B cell (primary cell): ENCODE data around the gene TYROBP. TPM values are rescaled to one million over a fixed set of nuclear protein-coding genes. Genes with fewer than 3 reads are reported as not detected.

Experiments used
- ATAC-seq: fragments of 200-7000 bp; cut with Tn5 transposase; one replicate; pipeline ENCODE4 v1.10.0; 2021; ENCODE audit warnings: low read depth, mild to moderate bottlenecking, moderate number of reproducible peaks, moderate library complexity
- CTCF ChIA-PET: fragments of 350-600 bp; sonication (Branson Sonifier 250); formaldehyde crosslinking; loops from one replicate; lab custom pipeline; 2021; ENCODE audit warnings: antibody characterized with exemption, inconsistent platforms; lab: Charles Lee
- POLR2A ChIA-PET: fragments of 350-600 bp; sonication (Branson Sonifier 250); formaldehyde crosslinking; loops from one replicate; lab custom pipeline; 2021; ENCODE audit warnings: antibody characterized with exemption; lab: Charles Lee
- DNase-seq: peaks from one replicate; pipeline ENCODE4 v3.0.0; 2013
- H2AFZ ChIP-seq: 2 replicates; pipeline ENCODE4 v1.6.1; 2012; ENCODE audit warnings: mild to moderate bottlenecking, low read depth, low read length; ENCODE audit not compliant: insufficient read depth, poor library complexity, severe bottlenecking
- H3K27ac ChIP-seq, 2 donors: 1 replicate in 1 of 2; 2 replicates in 1 of 2; pipeline ENCODE4 v1.5.1; 2012 to 2013; ENCODE audit warnings: low read length in 2 of 2, mild to moderate bottlenecking in 2 of 2, moderate library complexity in 1 of 2
- H3K27me3 ChIP-seq, 4 experiments: fragments of 200-600 bp in 1 of 4; sonication (generic) in 1 of 4; replicated peaks in 1 of 4; 1 replicate in 2 of 4; 2 replicates in 2 of 4; pipeline versions ENCODE4 v1.6.1 to v1.7.0; 2013 to 2016; ENCODE audit warnings: low read length in 3 of 4, mild to moderate bottlenecking in 2 of 4, mixed read lengths in 1 of 4, moderate library complexity in 1 of 4; ENCODE audit not compliant: insufficient read depth in 4 of 4, control insufficient read depth in 3 of 4; ENCODE audit errors: control extremely low read depth in 1 of 4
- H3K36me3 ChIP-seq, 2 experiments: replicated peaks in 1 of 2; 1 replicate in 1 of 2; 2 replicates in 1 of 2; pipeline versions ENCODE4 v1.6.1 to v1.7.1; 2013; ENCODE audit warnings: low read length in 1 of 2; ENCODE audit not compliant: insufficient read depth in 2 of 2, control insufficient read depth in 1 of 2; ENCODE audit errors: control extremely low read depth in 1 of 2, extremely low read depth in 1 of 2
- H3K4me1 ChIP-seq, 2 donors: fragments of 200-600 bp in 1 of 2; sonication (generic) in 1 of 2; 1 replicate in 1 of 2; 2 replicates in 1 of 2; pipeline versions ENCODE4 v1.5.1 to v1.6.1; 2013 to 2017; ENCODE audit warnings: low read length in 2 of 2; ENCODE audit not compliant: control insufficient read depth in 2 of 2, insufficient read depth in 2 of 2
- H3K4me2 ChIP-seq: replicated peaks from 2 replicates; pipeline ENCODE3; 2012; ENCODE audit warnings: mild to moderate bottlenecking, low read depth, low read length; ENCODE audit not compliant: poor library complexity, severe bottlenecking
- H3K4me3 ChIP-seq, 5 experiments: fragments of 200-600 bp in 1 of 5; sonication (generic) in 1 of 5; 1 replicate in 3 of 5; 2 replicates in 2 of 5; pipeline versions ENCODE4 v1.5.1 to v1.7.0; 2011 to 2016; ENCODE audit warnings: low read length in 4 of 5, mild to moderate bottlenecking in 4 of 5, low read depth in 2 of 5, control low read depth in 1 of 5, moderate library complexity in 1 of 5; ENCODE audit not compliant: insufficient read depth in 1 of 5; ENCODE audit errors: control extremely low read depth in 1 of 5, extremely low read depth in 1 of 5
- H3K79me2 ChIP-seq: fragments of 200-600 bp; sonication (generic); one replicate; pipeline ENCODE4 v1.6.0; 2016; ENCODE audit warnings: low read length; ENCODE audit not compliant: control insufficient read depth, insufficient read depth
- H3K9ac ChIP-seq: fragments of 200-600 bp; sonication (generic); 2 replicates; pipeline ENCODE4 v1.6.1; 2017; ENCODE audit warnings: mild to moderate bottlenecking, low read length, moderate library complexity
- H3K9me3 ChIP-seq, 3 donors: one replicate each; pipeline versions ENCODE4 v1.6.1 to v1.7.1; 2013; ENCODE audit warnings: low read length in 2 of 3; ENCODE audit not compliant: control insufficient read depth in 2 of 3, insufficient read depth in 1 of 3; ENCODE audit errors: control extremely low read depth in 1 of 3
- H4K20me1 ChIP-seq: 2 replicates; pipeline ENCODE4 v1.6.0; 2012; ENCODE audit warnings: mild to moderate bottlenecking, low read length; ENCODE audit not compliant: insufficient read depth, control insufficient read depth, poor library complexity, severe bottlenecking
- H3K27ac Mint-ChIP-seq: one replicate; pipeline ENCODE4 v1.8.0; 2021; ENCODE audit warnings: mixed read lengths
- H3K27me3 Mint-ChIP-seq: one replicate; pipeline ENCODE4 v1.8.0; 2021; ENCODE audit warnings: mixed read lengths
- H3K4me1 Mint-ChIP-seq: one replicate; pipeline ENCODE4 v1.8.0; 2021; ENCODE audit warnings: mixed read lengths
- H3K4me3 Mint-ChIP-seq: one replicate; pipeline ENCODE4 v1.8.0; 2021; ENCODE audit warnings: mixed read lengths
- H3K9me3 Mint-ChIP-seq: one replicate; pipeline ENCODE4 v1.8.0; 2022; ENCODE audit warnings: mixed read lengths; ENCODE audit not compliant: insufficient read depth
- CTCF ChIP-seq: fragments of 200-600 bp; IDR thresholded peaks from one replicate; pipeline ENCODE4 v1.8.0; 2022; ENCODE audit warnings: antibody characterized with exemption, mild to moderate bottlenecking
- EZH2 ChIP-seq: IDR thresholded peaks from 2 replicates; pipeline ENCODE4 v1.6.1; 2012; ENCODE audit warnings: borderline replicate concordance, low read depth, mild to moderate bottlenecking, moderate library complexity, low read length; ENCODE audit not compliant: insufficient read depth, poor library complexity, severe bottlenecking
- WGBS: methylation state at CpG from one replicate; pipeline ENCODE4 v1.1.5; 2013; ENCODE audit warnings: missing lambda C conversion rate; ENCODE audit not compliant: insufficient coverage; 5-methylcytosine and 5-hydroxymethylcytosine counted together
- intact Hi-C: fragments of 100-400 bp; cut with micrococcal nuclease; formaldehyde crosslinking; loops from one replicate; pipeline ENCODE4 v1.10.0; 2022
- polyA plus RNA-seq: library from polyadenylated mRNA; depleted of rRNA; stranded (reverse); fragments of >200 nt; gene quantifications from 2 replicates; pipeline ENCODE4 v1.2.3, GENCODE V29; 2012
- total RNA-seq, 2 donors: library from RNA; stranded (reverse); fragments of 120-200 nt in 1 of 2; gene quantifications; 1 replicate in 1 of 2; 2 replicates in 1 of 2; pipeline versions ENCODE4 v1.2.3 to v1.2.4, GENCODE V29; 2013 to 2022

The TYROBP gene
- total and polyA plus RNA-seq, 2 donors (not counting 1 experiment from before 2014, with no cell fraction given) = 2.7 to 25.6 TPM

- intact Hi-C loops = no loop called here
- no peaks in the 10 kb centered on the region for H3K79me2 ChIP-seq
- Mint-ChIP-seq H3K4me3 (peak overlapping the region; percentile 52), H3K27ac (no peak overlapping the region), H3K27me3 (peaks cover 22% of the 10 kb centered on the region), H3K9me3 (no peaks in the 10 kb centered on the region), H3K4me1 (peaks cover 22% of the 10 kb centered on the region)
- H3K4me1 ChIP-seq = peaks cover 16 to 19% of the 10 kb centered on the region in 2 donors
- no peak overlapping the region for H2AFZ ChIP-seq
- WGBS = 91% methylated on average over 12 of the region's 13 CpGs
- no peak for ATAC-seq
- H3K4me3 ChIP-seq = no peak overlapping the region
- H3K27ac ChIP-seq = no peak overlapping the region
- POLR2A ChIA-PET = no interaction called here
- H3K36me3 ChIP-seq = no peaks in the 10 kb centered on the region
- peaks cover 0 to 16% (median 3%) of the 10 kb centered on the region in 4 experiments for H3K27me3 ChIP-seq
- no peak overlapping the region for H3K9ac ChIP-seq
- no peak for TF ChIP-seq CTCF
- no peak for TF ChIP-seq EZH2
- no peaks in the 10 kb centered on the region for H3K9me3 ChIP-seq
- H4K20me1 ChIP-seq = no peaks in the 10 kb centered on the region
- CTCF ChIA-PET = interaction anchor here (1.9 kb wide), 1 partner anchor 57 kb away, joined by 7 read pairs; no protein-coding TSS in a partner anchor
- H3K4me2 ChIP-seq = peak overlapping the region; percentile 22
- DNase-seq = no peak
Observed at GRCh38 chr19:35938282-35939224, 30.5 kb upstream of the TYROBP start.
